Bronchial epithelial cell (primary cell): ENCODE data around the gene TMIGD2. TPM values are rescaled to one million over a fixed set of nuclear protein-coding genes. Genes with fewer than 3 reads are reported as not detected.

ENCODE experiments used
- DNase-seq: peaks from one replicate; pipeline ENCODE4 v3.0.0-alpha.2; 2010; ENCODE audit warnings: low read depth
- FAIRE-seq: peaks from 2 replicates; lab custom pipeline; 2011; peaks lifted over from hg19 to GRCh38; lab: Jason Lieb, UNC
- H3K27me3 ChIP-seq: 2 replicates; pipeline ENCODE4 v1.5.1; 2011; ENCODE audit warnings: low read length; ENCODE audit not compliant: control insufficient read depth, insufficient read depth
- H3K36me3 ChIP-seq: 2 replicates; pipeline ENCODE4 v1.5.1; 2011; ENCODE audit warnings: low read length; ENCODE audit not compliant: control insufficient read depth, insufficient read depth
- H3K4me3 ChIP-seq: 2 replicates; pipeline ENCODE4 v1.5.1; 2011; ENCODE audit warnings: mild to moderate bottlenecking, low read depth, low read length, control low read depth
- CTCF ChIP-seq: IDR thresholded peaks from 2 replicates; pipeline ENCODE4 v1.5.1; 2011; ENCODE audit warnings: mild to moderate bottlenecking, moderate library complexity, low read length, control low read depth, inconsistent platforms; ENCODE audit not compliant: insufficient read depth, severe bottlenecking
- total RNA-seq: library from RNA; depleted of rRNA; stranded (reverse); fragments of >200 nt; gene quantifications from 2 replicates; pipeline ENCODE4 v1.2.1, GENCODE V29; 2014

Gene TMIGD2
- total RNA-seq, 1 donor from 2014 or later, result not detected

- FAIRE-seq (no peak), DNase-seq (no peak)
- no peak for TF ChIP-seq CTCF
- Histone ChIP-seq H3K4me3 (no peak overlapping the region), H3K36me3 (no peaks in the 10 kb centered on the region), H3K27me3 (no peaks in the 10 kb centered on the region)
These were observed 11.8 kb upstream of the TMIGD2 start for GRCh38 chr19:4313847-4314490.

DNA sequence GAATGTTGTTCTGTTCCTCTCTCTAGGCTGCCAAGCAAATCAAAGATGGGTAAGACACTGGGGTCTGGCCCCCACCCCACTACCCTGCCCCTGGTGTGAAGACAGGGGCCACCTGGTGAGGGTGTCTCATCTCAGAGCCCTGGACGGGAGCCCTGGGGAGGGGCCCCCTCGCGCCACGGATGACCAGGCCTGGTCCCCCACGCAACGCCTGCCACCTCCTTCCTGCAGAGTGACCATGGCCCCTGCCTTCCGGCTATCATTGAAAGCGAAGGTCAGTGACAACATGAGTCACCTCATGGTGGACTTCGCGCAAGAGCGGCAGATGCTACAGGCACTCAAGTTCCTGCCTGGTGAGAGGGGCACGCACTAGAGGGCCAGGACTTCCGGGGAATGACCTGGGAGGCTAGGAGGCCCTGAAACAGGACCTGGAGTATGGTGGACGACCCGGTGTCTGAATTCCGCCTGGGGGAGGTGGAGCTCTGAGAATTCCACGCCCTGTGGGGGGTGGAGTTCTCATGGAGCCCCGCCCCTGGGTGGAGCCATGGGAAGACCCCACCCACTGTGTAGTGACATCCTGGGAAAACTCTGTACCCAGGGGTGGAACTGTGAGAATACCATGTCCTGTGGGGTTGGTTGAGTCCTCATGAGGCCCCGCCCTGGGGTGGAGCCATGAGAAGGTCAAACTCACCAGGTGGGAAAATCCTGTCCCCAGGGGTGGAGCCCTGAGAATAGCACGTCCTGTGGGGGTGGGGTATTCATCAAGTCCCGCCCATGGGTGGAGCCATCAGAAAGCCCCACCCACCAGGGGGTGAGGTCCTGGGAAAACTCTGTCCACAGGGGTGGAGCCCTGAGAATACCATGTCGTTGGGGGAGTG is 8.3 kb upstream of the TMIGD2 start:
- Histone ChIP-seq H3K27me3 (no peaks in the 10 kb centered on the region), H3K36me3 (no peaks in the 10 kb centered on the region), H3K4me3 (no peak overlapping the region)
- TF ChIP-seq CTCF, result no peak
- no peak for FAIRE-seq
- DNase-seq, result no peak

DNA sequence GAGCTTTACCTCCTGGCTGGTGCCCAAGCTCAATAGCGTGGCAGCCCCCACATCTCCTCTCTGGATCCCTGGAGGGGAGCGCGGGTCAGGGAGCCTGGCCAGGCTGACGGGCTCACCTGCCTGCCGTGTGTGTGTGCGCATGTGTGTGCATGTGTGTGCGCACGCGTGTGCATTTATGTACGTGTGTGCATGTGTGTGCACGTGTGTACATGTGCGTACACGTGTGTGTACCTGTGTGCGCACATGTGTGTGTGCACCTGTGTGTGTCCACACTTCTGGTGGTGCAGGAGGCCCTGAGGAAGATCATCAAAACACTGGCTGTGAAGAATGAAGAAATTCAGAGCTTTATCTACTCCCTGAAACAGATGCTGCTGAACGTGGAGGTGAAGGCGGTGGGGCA is 3.5 kb upstream of the TMIGD2 start:
- H3K4me3 ChIP-seq, result no peak overlapping the region
- no peaks in the 10 kb centered on the region for H3K36me3 ChIP-seq
- TF ChIP-seq CTCF, result no peak
- H3K27me3 ChIP-seq, result no peaks in the 10 kb centered on the region
- DNase-seq, result no peak
- no peak for FAIRE-seq

- no peaks in the 10 kb centered on the region for H3K36me3 ChIP-seq
- no peak overlapping the region for H3K4me3 ChIP-seq
- FAIRE-seq (no peak), DNase-seq (no peak)
- no peak for TF ChIP-seq CTCF
- no peaks in the 10 kb centered on the region for H3K27me3 ChIP-seq
These were observed 3.0 kb upstream of the TMIGD2 start for GRCh38 chr19:4305257-4305612.

GRCh38 chr19:4304538-4305256 is 2.5 kb upstream of the TMIGD2 start, which contains the start of gene FSD1:
Gene FSD1 (plus strand): TSS chr19:4304598. CDS start chr19:4304747, 149 bp downstream.
- H3K4me3 ChIP-seq, result no peak within 1 kb of the TSS
- no peak for FAIRE-seq
- no peak for DNase-seq
- no peaks in the 10 kb centered on the region for H3K27me3 ChIP-seq
- no peak for TF ChIP-seq CTCF
- H3K36me3 ChIP-seq, result no peaks in the 10 kb centered on the region
